ENCODE measurements around the gene BOC. TPM values are rescaled to one million over a fixed set of nuclear protein-coding genes. Genes with fewer than 3 reads are reported as not detected.
A peak's percentile ranks its signal among the peaks of the same experiment; 100 is the strongest.

Gene BOC
- total and polyA plus RNA-seq, 2 experiments from 2014 or later: 17.9 to 28.2 TPM

- Histone ChIP-seq H3K9me2 (replicated peaks; ENCODE audit: insufficient read depth) (peaks cover 3% of the 10 kb centered on the region), H3K27me3 (no peaks in the 10 kb centered on the region), H3K36me3 (replicated peaks; ENCODE audit: insufficient read depth, low read depth) (no peaks in the 10 kb centered on the region), H3K79me2 (peaks cover 30% of the 10 kb centered on the region), H3K9me3 (ENCODE audit: low read depth) (no peaks in the 10 kb centered on the region), H3K4me1 (ENCODE audit: insufficient read depth) (peaks cover 15% of the 10 kb centered on the region), H3K4me3 (no peak overlapping the region), H3K4me2 (no peak overlapping the region), H3K27ac (peak overlapping the region; percentile 25), H2AFZ (no peak overlapping the region), H4K20me1 (ENCODE audit: insufficient read depth, poor library complexity, severe bottlenecking) (peaks cover 14% of the 10 kb centered on the region)
- 58% methylated on average over 6 of the region's 6 CpGs for WGBS (ENCODE audit: low lambda C conversion rate, missing lambda C conversion rate)
- no peak for DNase-seq (ENCODE audit: low spot score)
- TF ChIP-seq EZH2phosphoT487 (IDR thresholded peaks at IDR 0.05; ENCODE audit: low read depth, severe bottlenecking, unreplicated experiment): no peak
- no peak for TF ChIP-seq CTCF (IDR thresholded peaks at IDR 0.05; ENCODE audit: poor library complexity)
- TF ChIP-seq EZH2 (IDR thresholded peaks at IDR 0.05; ENCODE audit: borderline replicate concordance): no peak
These were observed 23.4 kb downstream of the BOC start for GRCh38 chr3:113234688-113235260.

GRCh38 chr3:113238503-113238902, 27.1 kb downstream of the BOC start:
- H3K79me2 ChIP-seq: peaks cover 22% of the 10 kb centered on the region
- no peak overlapping the region for H3K27ac ChIP-seq
- DNase-seq (ENCODE audit: low spot score): no peak
- H4K20me1 ChIP-seq (ENCODE audit: insufficient read depth, poor library complexity, severe bottlenecking): peaks cover 6% of the 10 kb centered on the region
- no peaks in the 10 kb centered on the region for H3K27me3 ChIP-seq
- no peak overlapping the region for H3K4me2 ChIP-seq
- no peaks in the 10 kb centered on the region for H3K9me2 ChIP-seq (replicated peaks; ENCODE audit: insufficient read depth)
- H3K4me1 ChIP-seq (ENCODE audit: insufficient read depth): peaks cover 17% of the 10 kb centered on the region
- no peak overlapping the region for H2AFZ ChIP-seq
- H3K36me3 ChIP-seq (replicated peaks; ENCODE audit: insufficient read depth, low read depth): no peaks in the 10 kb centered on the region
- TF ChIP-seq EZH2 (IDR thresholded peaks at IDR 0.05; ENCODE audit: borderline replicate concordance) (no peak), EZH2phosphoT487 (IDR thresholded peaks at IDR 0.05; ENCODE audit: low read depth, severe bottlenecking, unreplicated experiment) (no peak), CTCF (IDR thresholded peaks at IDR 0.05; ENCODE audit: poor library complexity) (no peak)
- H3K9me3 ChIP-seq (ENCODE audit: low read depth): no peaks in the 10 kb centered on the region
- 98% methylated on average over 2 of the region's 2 CpGs for WGBS (ENCODE audit: low lambda C conversion rate, missing lambda C conversion rate)
- no peak overlapping the region for H3K4me3 ChIP-seq

- Histone ChIP-seq H4K20me1 (ENCODE audit: insufficient read depth, poor library complexity, severe bottlenecking) (no peaks in the 10 kb centered on the region), H3K27me3 (no peaks in the 10 kb centered on the region), H3K9me3 (ENCODE audit: low read depth) (no peaks in the 10 kb centered on the region), H3K36me3 (replicated peaks; ENCODE audit: insufficient read depth, low read depth) (no peaks in the 10 kb centered on the region), H3K4me2 (peak overlapping the region; percentile 40), H3K4me1 (ENCODE audit: insufficient read depth) (peaks cover 21% of the 10 kb centered on the region), H3K79me2 (peaks cover 23% of the 10 kb centered on the region), H3K4me3 (no peak overlapping the region), H3K9me2 (replicated peaks; ENCODE audit: insufficient read depth) (no peaks in the 10 kb centered on the region), H3K27ac (no peak overlapping the region), H2AFZ (no peak overlapping the region)
- 93% methylated on average over 3 of the region's 3 CpGs for WGBS (ENCODE audit: low lambda C conversion rate, missing lambda C conversion rate)
- no peak for TF ChIP-seq EZH2phosphoT487 (IDR thresholded peaks at IDR 0.05; ENCODE audit: low read depth, severe bottlenecking, unreplicated experiment)
- no peak for TF ChIP-seq EZH2 (IDR thresholded peaks at IDR 0.05; ENCODE audit: borderline replicate concordance)
- no peak for TF ChIP-seq CTCF (IDR thresholded peaks at IDR 0.05; ENCODE audit: poor library complexity)
- no peak for DNase-seq (ENCODE audit: low spot score)
These were observed 29.5 kb downstream of the BOC start for GRCh38 chr3:113240841-113241240.
